IMR-90 (cell line): ENCODE data around the gene CKB. TPM values are rescaled to one million over a fixed set of nuclear protein-coding genes. Genes with fewer than 3 reads are reported as not detected.

Source experiments
- ATAC-seq: fragments of 200-7000 bp; cut with Tn5 transposase; 2 replicates; pipeline ENCODE4 v1.9.1; 2020; ENCODE audit warnings: low read depth, mild to moderate bottlenecking, moderate library complexity
- BruUV-seq: library from RNA; stranded (reverse); fragments of 400-500 nt; replicated peaks from 2 replicates; lab custom pipeline; 2021; lab: Mats Ljungman, UMichigan
- CTCF ChIA-PET: fragments of 300-600 bp; formaldehyde crosslinking; extraction: SDS; loops from one replicate; lab custom pipeline; 2021; ENCODE audit warnings: antibody characterized with exemption; lab: Yijun Ruan, JAX
- POLR2A ChIA-PET: fragments of 300-600 bp; sonication (Branson Sonifier 250); formaldehyde crosslinking; loops from one replicate; lab custom pipeline; 2022; ENCODE audit warnings: antibody characterized with exemption; ENCODE audit not compliant: unreplicated experiment; lab: Charles Lee
- DNase-seq: peaks from one replicate; pipeline ENCODE4 v3.0.0; 2013
- H2AFZ ChIP-seq: replicated peaks from 2 replicates; pipeline ENCODE3; 2013; ENCODE audit warnings: low read length, mild to moderate bottlenecking; ENCODE audit not compliant: poor library complexity
- H2AK5ac ChIP-seq: 2 replicates; pipeline ENCODE4 v1.6.1; 2013; ENCODE audit warnings: low read depth, low read length, inconsistent platforms
- H2AK9ac ChIP-seq: replicated peaks from 2 replicates; pipeline ENCODE3; 2013; ENCODE audit warnings: mild to moderate bottlenecking, low read depth, low read length, moderate library complexity; ENCODE audit not compliant: poor library complexity
- H2BK120ac ChIP-seq: 2 replicates; pipeline ENCODE4 v1.6.1; 2013; ENCODE audit warnings: low read depth, low read length, inconsistent platforms
- H2BK15ac ChIP-seq: 3 replicates; pipeline ENCODE4 v1.6.1; 2013; ENCODE audit warnings: low read depth, low read length, inconsistent platforms
- H2BK20ac ChIP-seq: 2 replicates; pipeline ENCODE4 v1.6.1; 2013; ENCODE audit warnings: low read depth, mild to moderate bottlenecking, inconsistent platforms, low read length, moderate library complexity
- H2BK5ac ChIP-seq: 2 replicates; pipeline ENCODE4 v1.6.1; 2013; ENCODE audit warnings: mild to moderate bottlenecking, low read depth, low read length, inconsistent platforms; ENCODE audit not compliant: poor library complexity, severe bottlenecking
- H3K14ac ChIP-seq: replicated peaks from 2 replicates; pipeline ENCODE4 v1.6.1; 2013; ENCODE audit warnings: low read depth, low read length, inconsistent platforms
- H3K18ac ChIP-seq: 2 replicates; pipeline ENCODE4 v1.6.1; 2013; ENCODE audit warnings: low read depth, low read length, control low read depth
- H3K23ac ChIP-seq: 2 replicates; pipeline ENCODE4 v1.6.1; 2013; ENCODE audit warnings: low read depth, low read length, inconsistent platforms
- H3K27ac ChIP-seq: 2 replicates; pipeline ENCODE4 v1.5.1; 2013; ENCODE audit warnings: mild to moderate bottlenecking, control low read depth, low read length; ENCODE audit not compliant: insufficient read depth
- H3K27me3 ChIP-seq: 2 replicates; pipeline ENCODE4 v1.6.1; 2013; ENCODE audit warnings: low read length; ENCODE audit not compliant: control insufficient read depth, insufficient read depth
- H3K36me3 ChIP-seq: 2 replicates; pipeline ENCODE4 v1.6.1; 2013; ENCODE audit warnings: low read length, mixed read lengths; ENCODE audit not compliant: control insufficient read depth, insufficient read depth
- H3K4ac ChIP-seq: 2 replicates; pipeline ENCODE4 v1.6.1; 2013; ENCODE audit warnings: low read depth, low read length, inconsistent platforms
- H3K4me1 ChIP-seq: 2 replicates; pipeline ENCODE4 v1.6.1; 2013; ENCODE audit warnings: low read length, mixed read lengths; ENCODE audit not compliant: control insufficient read depth, insufficient read depth
- H3K4me2 ChIP-seq: 2 replicates; pipeline ENCODE4 v1.6.1; 2013; ENCODE audit warnings: low read depth, mild to moderate bottlenecking, control low read depth, low read length, moderate library complexity
- H3K4me3 ChIP-seq: 2 replicates; pipeline ENCODE4 v1.5.1; 2013; ENCODE audit warnings: low read depth, mild to moderate bottlenecking, control low read depth, low read length, moderate library complexity; ENCODE audit not compliant: insufficient read depth
- H3K56ac ChIP-seq: 2 replicates; pipeline ENCODE4 v1.6.1; 2013; ENCODE audit warnings: low read length, inconsistent platforms; ENCODE audit not compliant: insufficient read depth; ENCODE audit errors: extremely low read depth
- H3K79me1 ChIP-seq, 2 experiments: 2 replicates each; pipeline ENCODE4 v1.6.1; 2013; ENCODE audit warnings: low read length in 2 of 2, inconsistent platforms in 1 of 2, low read depth in 1 of 2
- H3K9ac ChIP-seq: 2 replicates; pipeline ENCODE4 v1.6.1; 2013; ENCODE audit warnings: low read depth, low read length, control low read depth
- H3K9me1 ChIP-seq: 2 replicates; pipeline ENCODE4 v1.6.1; 2013; ENCODE audit warnings: low read length, inconsistent platforms; ENCODE audit not compliant: insufficient read depth
- H3K9me3 ChIP-seq: 2 replicates; pipeline ENCODE4 v1.6.1; 2013; ENCODE audit warnings: low read length; ENCODE audit not compliant: control insufficient read depth, insufficient read depth
- H4K20me1 ChIP-seq: 2 replicates; pipeline ENCODE4 v1.6.1; 2013; ENCODE audit warnings: low read length, inconsistent platforms; ENCODE audit not compliant: insufficient read depth
- H4K5ac ChIP-seq: 2 replicates; pipeline ENCODE4 v1.6.1; 2013; ENCODE audit warnings: mild to moderate bottlenecking, low read depth, low read length, control low read depth
- H4K8ac ChIP-seq, 2 experiments: 2 replicates each; pipeline ENCODE4 v1.6.1; 2013; ENCODE audit warnings: low read depth in 2 of 2, low read length in 2 of 2, control low read depth in 1 of 2, inconsistent platforms in 1 of 2
- H4K91ac ChIP-seq: 2 replicates; pipeline ENCODE4 v1.6.1; 2013; ENCODE audit warnings: low read depth, low read length, inconsistent platforms; ENCODE audit not compliant: insufficient read depth
- BHLHE40 ChIP-seq: fragments of 150-350 bp; IDR thresholded peaks from 2 replicates; pipeline ENCODE4 v1.6.1; 2016; ENCODE audit warnings: mild to moderate bottlenecking, low read depth, low read length
- CEBPB ChIP-seq: IDR thresholded peaks from 2 replicates; pipeline ENCODE4 v1.6.1; 2012; ENCODE audit warnings: low read depth, low read length, improper control_type of control experiment
- CHD1 ChIP-seq: IDR thresholded peaks from 2 replicates; pipeline ENCODE4 v1.6.1; 2012; ENCODE audit warnings: low read depth, low read length, improper control_type of control experiment
- CTCF ChIP-seq: conservative IDR thresholded peaks from 2 replicates; pipeline ENCODE4 v1.5.1; 2012; ENCODE audit warnings: mild to moderate bottlenecking, low read depth, low read length, improper control_type of control experiment
- ELK1 ChIP-seq: fragments of 150-350 bp; IDR thresholded peaks from 2 replicates; pipeline ENCODE4 v1.6.1; 2016; ENCODE audit warnings: low read depth, mild to moderate bottlenecking, low read length, moderate library complexity, borderline replicate concordance
- FOS ChIP-seq: fragments of 150-350 bp; IDR thresholded peaks from 2 replicates; pipeline ENCODE4 v1.6.1; 2016; ENCODE audit warnings: low read depth, low read length
- MAFK ChIP-seq: IDR thresholded peaks from 2 replicates; pipeline ENCODE4 v1.6.1; 2012; ENCODE audit warnings: low read depth, low read length, improper control_type of control experiment
- MAZ ChIP-seq: IDR thresholded peaks from 2 replicates; pipeline ENCODE4 v1.6.1; 2012; ENCODE audit warnings: low read depth, mild to moderate bottlenecking, low read length, improper control_type of control experiment, moderate library complexity, borderline replicate concordance
- MXI1 ChIP-seq: IDR thresholded peaks from 2 replicates; pipeline ENCODE4 v1.6.1; 2012; ENCODE audit warnings: low read depth, mild to moderate bottlenecking, low read length, moderate library complexity, borderline replicate concordance
- NFE2L2 ChIP-seq: fragments of 150-350 bp; IDR thresholded peaks from 2 replicates; pipeline ENCODE4 v1.6.1; 2016; ENCODE audit warnings: low read depth, mild to moderate bottlenecking, low read length
- POLR2A ChIP-seq: IDR thresholded peaks from 2 replicates; pipeline ENCODE4 v1.6.1; 2012; ENCODE audit warnings: mild to moderate bottlenecking, low read depth, low read length
- RAD21 ChIP-seq: IDR thresholded peaks from 2 replicates; pipeline ENCODE4 v1.6.1; 2012; ENCODE audit warnings: low read length, improper control_type of control experiment
- RCOR1 ChIP-seq: IDR thresholded peaks from 2 replicates; pipeline ENCODE4 v1.6.1; 2012; ENCODE audit warnings: mild to moderate bottlenecking, low read length, improper control_type of control experiment; ENCODE audit not compliant: insufficient replicate concordance
- RFX5 ChIP-seq: IDR thresholded peaks from 2 replicates; pipeline ENCODE4 v1.8.0; 2012; ENCODE audit warnings: low read depth, mild to moderate bottlenecking, low read length, moderate library complexity
- SMC3 ChIP-seq: fragments of 150-350 bp; IDR thresholded peaks from 2 replicates; pipeline ENCODE4 v1.6.1; 2016; ENCODE audit warnings: low read depth, mild to moderate bottlenecking, antibody characterized with exemption, low read length, moderate library complexity
- USF2 ChIP-seq: fragments of 150-350 bp; IDR thresholded peaks from 2 replicates; pipeline ENCODE4 v1.6.1; 2017; ENCODE audit warnings: mild to moderate bottlenecking, antibody characterized with exemption, low read length, low read depth
- WGBS, 2 experiments: methylation state at CpG; one replicate each; pipeline versions ENCODE4 v1.1.5 to v1.1.7; 2013; ENCODE audit warnings: missing lambda C conversion rate in 2 of 2; ENCODE audit not compliant: insufficient read length in 1 of 2; ENCODE audit errors: extremely low coverage in 2 of 2; 5-methylcytosine and 5-hydroxymethylcytosine counted together
- dilution Hi-C: fragments of 300-500 bp; cut with HindIII; formaldehyde crosslinking; loops from one replicate; pipeline ENCODE4 v1.14.3; 2018; ENCODE audit warnings: low sequenced_read_pairs; ENCODE audit not compliant: unreplicated experiment
- in situ Hi-C: fragments of 300-500 bp; cut with MboI; formaldehyde crosslinking; loops from 3 replicates; pipeline ENCODE4 v1.14.3; 2019; ENCODE audit warnings: low sequenced_read_pairs, inconsistent platforms, mixed read lengths
- intact Hi-C: fragments of 100-400 bp; cut with micrococcal nuclease; formaldehyde crosslinking; loops from 2 replicates; pipeline ENCODE4 v1.10.0; 2022
- polyA plus RNA-seq, 3 experiments: library from polyadenylated mRNA; depleted of rRNA; stranded (reverse); fragments of >200 nt; gene quantifications; 2 replicates each; pipeline ENCODE4 v1.2.3, GENCODE V29; 2012; ENCODE audit warnings: low replicate concordance in 1 of 3
- total RNA-seq: library from RNA; depleted of rRNA; stranded (reverse); fragments of >200 nt; gene quantifications from 2 replicates; pipeline ENCODE4 v1.2.3, GENCODE V29; 2012

CKB gene
- total and polyA plus RNA-seq, 2 of the 4 experiments (the other 2 are of a cell fraction), result 17.7 to 82.6 TPM

GRCh38 chr14:103547941-103548462, 25.4 kb upstream of the CKB start:
- no peak overlapping the region for H3K9ac ChIP-seq
- no peak overlapping the region for H2AK5ac ChIP-seq
- H3K79me1 ChIP-seq, result peaks cover 0 to 15% of the 10 kb centered on the region in 2 experiments; a peak in 2 of 4 replicates
- no peak overlapping the region for H3K23ac ChIP-seq
- no peak overlapping the region for H3K56ac ChIP-seq
- H3K4me3 ChIP-seq, result no peak overlapping the region
- H3K18ac ChIP-seq, result no peak overlapping the region
- ChIA-PET POLR2A (no interaction called here), CTCF (interaction anchor here (1.1 kb wide), 1 partner anchor 29 kb away, joined by 3 read pairs; no protein-coding TSS in a partner anchor)
- no peak overlapping the region for H2BK20ac ChIP-seq
- H2BK5ac ChIP-seq, result no peak overlapping the region
- no peak overlapping the region for H3K14ac ChIP-seq
- no peak overlapping the region for H4K5ac ChIP-seq
- H3K9me3 ChIP-seq, result no peaks in the 10 kb centered on the region
- H2AK9ac ChIP-seq, result no peak overlapping the region
- H2AFZ ChIP-seq, result no peak overlapping the region
- H3K4me1 ChIP-seq, result peaks cover 9% of the 10 kb centered on the region
- no peak overlapping the region for H4K8ac ChIP-seq
- H3K4me2 ChIP-seq, result no peak overlapping the region
- dilution Hi-C loops, result no loop called here
- H4K20me1 ChIP-seq, result peaks cover 8% of the 10 kb centered on the region; the same call in 1 of the 2 replicates
- 80% methylated on average over 5 of the region's 18 CpGs; no CpG with 5 or more reads in 1 of the 2 experiments for WGBS, 2 experiments
- no peak overlapping the region for H2BK120ac ChIP-seq
- H3K9me1 ChIP-seq, result peaks cover 8% of the 10 kb centered on the region; the same call in 1 of the 2 replicates
- no peak overlapping the region for H3K4ac ChIP-seq
- H2BK15ac ChIP-seq, result no peak overlapping the region
- H4K91ac ChIP-seq, result no peak overlapping the region
- intact Hi-C loops, result no loop called here
- BruUV-seq, result no TSS peak
- no peak overlapping the region for H3K27ac ChIP-seq
- no peak for ATAC-seq
- no peak for DNase-seq
- no peaks in the 10 kb centered on the region for H3K27me3 ChIP-seq
- no peaks in the 10 kb centered on the region for H3K36me3 ChIP-seq
- in situ Hi-C loops, result no loop called here
- TF ChIP-seq SMC3 (no peak), NFE2L2 (no peak), BHLHE40 (no peak), MAZ (no peak), MXI1 (no peak), MAFK (no peak), CEBPB (no peak), CTCF (no peak), USF2 (no peak), CHD1 (no peak), RCOR1 (no peak), POLR2A (no peak), RAD21 (no peak), ELK1 (no peak), FOS (no peak), RFX5 (no peak)
